ENCODE results near the gene PARP6.

The PARP6 gene

DNA sequence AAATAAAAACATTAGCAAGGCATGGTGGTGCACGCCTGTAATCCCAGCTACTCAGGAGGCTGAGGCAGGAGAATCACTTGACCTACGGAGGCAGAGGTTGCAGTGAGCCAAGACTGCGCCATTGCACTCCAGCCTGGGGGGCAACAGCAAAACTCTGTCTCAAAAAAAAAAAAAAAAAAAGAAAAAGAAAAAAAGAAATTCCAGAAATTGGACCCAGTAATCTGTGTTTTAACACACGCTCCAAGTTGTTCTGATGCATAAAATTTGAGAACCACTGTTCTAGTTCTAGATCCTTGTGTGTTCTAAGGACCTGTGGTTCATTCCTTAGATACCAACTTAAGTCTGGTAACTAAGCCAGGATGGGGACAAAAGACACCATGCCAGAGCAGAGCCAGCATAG, 2.6 kb downstream of the PARP6 start:
- DNase-seq (ENCODE audit: low read depth): no peak
- TF ChIP-seq, protein P1, sequence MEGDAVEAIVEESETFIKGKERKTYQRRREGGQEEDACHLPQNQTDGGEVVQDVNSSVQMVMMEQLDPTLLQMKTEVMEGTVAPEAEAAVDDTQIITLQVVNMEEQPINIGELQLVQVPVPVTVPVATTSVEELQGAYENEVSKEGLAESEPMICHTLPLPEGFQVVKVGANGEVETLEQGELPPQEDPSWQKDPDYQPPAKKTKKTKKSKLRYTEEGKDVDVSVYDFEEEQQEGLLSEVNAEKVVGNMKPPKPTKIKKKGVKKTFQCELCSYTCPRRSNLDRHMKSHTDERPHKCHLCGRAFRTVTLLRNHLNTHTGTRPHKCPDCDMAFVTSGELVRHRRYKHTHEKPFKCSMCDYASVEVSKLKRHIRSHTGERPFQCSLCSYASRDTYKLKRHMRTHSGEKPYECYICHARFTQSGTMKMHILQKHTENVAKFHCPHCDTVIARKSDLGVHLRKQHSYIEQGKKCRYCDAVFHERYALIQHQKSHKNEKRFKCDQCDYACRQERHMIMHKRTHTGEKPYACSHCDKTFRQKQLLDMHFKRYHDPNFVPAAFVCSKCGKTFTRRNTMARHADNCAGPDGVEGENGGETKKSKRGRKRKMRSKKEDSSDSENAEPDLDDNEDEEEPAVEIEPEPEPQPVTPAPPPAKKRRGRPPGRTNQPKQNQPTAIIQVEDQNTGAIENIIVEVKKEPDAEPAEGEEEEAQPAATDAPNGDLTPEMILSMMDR (IDR thresholded peaks at IDR 0.05; ENCODE audit: low read depth, low read length, missing control alignments): no peak
- no peak overlapping the region for H3K4me3 ChIP-seq (ENCODE audit: low read depth, low read length)

DNA sequence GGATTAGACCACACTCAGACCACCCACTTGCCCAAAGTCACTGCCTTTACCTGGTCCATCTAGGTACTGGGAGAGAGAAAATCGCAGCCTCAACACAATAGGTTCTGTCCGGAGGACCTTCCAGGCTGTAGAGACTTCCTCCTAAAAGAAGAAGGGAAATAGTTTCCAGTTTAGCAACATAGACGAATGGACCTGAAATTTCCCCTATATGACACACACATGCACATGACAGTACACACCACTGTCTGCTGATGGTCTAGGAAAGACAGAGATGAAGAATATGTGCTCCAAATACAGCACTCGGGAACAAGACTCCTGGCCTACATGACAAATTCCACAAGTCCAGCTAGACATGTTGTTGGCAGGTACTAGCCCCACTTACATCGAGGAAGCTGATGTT, 7.3 kb downstream of the PARP6 start:
- TF ChIP-seq, protein P1 (IDR thresholded peaks at IDR 0.05; ENCODE audit: low read depth, low read length, missing control alignments): no peak
- no peak overlapping the region for H3K4me3 ChIP-seq (ENCODE audit: low read depth, low read length)
- DNase-seq (ENCODE audit: low read depth): no peak

DNA sequence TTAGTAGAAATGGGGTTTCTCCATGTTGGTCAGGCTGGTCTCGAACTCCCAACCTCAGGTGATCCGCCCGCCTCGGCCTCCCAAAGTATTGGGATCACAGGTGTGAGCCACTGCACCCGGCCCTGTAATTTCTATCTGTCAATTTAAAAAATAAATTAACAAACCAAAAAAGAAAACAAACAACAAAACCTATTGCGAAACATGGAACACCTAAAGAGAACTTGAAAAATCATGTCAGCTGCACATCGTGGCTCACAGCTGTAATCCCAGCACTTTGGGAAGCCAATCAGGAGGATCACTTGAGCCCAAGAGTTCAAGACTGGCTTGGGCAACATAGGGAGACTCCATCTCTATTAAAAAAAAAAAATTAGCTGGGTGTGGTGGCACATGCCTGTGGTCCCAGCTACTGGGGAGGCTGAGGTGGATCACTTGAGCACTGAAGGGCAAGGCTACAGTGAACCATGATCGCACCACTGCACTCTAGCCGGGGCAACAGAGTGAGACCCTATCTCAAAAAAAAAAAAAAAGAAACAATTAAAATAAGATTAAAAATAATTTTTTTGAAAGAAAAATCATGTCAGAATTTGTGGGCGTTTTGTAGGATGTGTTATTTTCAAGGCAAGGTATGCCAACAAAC, 19.6 kb downstream of the PARP6 start:
- TF ChIP-seq, protein P1 (IDR thresholded peaks at IDR 0.05; ENCODE audit: low read depth, low read length, missing control alignments): no peak
- H3K4me3 ChIP-seq (ENCODE audit: low read depth, low read length): no peak overlapping the region
- no peak for DNase-seq (ENCODE audit: low read depth)

DNA sequence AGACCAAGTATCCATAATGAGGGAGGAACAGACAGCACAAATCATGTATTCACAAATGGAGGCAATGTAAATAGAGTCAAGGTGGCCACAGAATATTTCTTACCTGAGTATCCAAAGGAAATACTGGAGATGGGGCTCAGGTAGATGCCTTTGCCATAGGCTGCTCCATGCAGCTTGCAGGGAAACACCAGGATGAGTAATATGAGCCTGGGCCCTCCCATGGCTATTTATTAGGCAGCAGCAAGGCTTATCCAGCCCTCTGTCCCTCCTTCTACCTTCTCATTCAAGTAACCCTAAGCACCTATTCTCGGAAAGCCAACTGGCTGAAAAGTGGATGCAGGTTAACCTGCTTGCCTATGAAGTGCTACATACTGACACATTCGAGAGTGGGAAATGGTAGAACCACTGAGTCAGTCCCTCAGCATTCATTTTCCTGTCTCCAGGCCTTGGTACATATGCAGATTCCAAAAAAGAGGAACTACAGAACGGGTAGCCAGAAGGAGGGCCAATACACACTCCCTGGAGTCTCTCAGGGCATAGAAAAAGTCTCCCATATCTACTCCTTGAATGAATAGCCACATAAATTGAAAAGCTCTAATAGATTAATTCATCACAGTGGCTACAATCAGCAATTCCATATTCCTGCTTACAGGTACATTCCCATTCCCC, 23.1 kb downstream of the PARP6 start:
- TF ChIP-seq, protein P1 (IDR thresholded peaks at IDR 0.05; ENCODE audit: low read depth, low read length, missing control alignments): no peak
- no peak for DNase-seq (ENCODE audit: low read depth)
- no peak overlapping the region for H3K4me3 ChIP-seq (ENCODE audit: low read depth, low read length)

DNA sequence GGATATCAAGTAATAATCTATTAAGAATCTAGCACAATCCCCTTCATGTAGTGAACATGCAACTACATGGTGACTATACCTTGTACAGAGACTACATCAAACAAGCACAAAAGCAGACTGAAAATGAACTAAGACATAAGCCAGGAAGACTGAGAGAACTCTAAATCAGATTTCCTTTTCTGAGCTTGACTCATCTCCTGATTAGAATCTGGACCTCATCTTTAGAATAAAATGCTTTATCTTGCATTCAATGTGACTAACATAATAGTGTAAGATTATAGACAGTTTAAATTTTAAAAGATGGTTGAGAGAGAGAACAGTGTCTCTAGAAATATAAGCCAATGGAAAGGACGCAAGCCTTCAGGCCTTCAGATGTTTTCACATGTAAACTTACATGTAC, 23.8 kb downstream of the PARP6 start:
- H3K4me3 ChIP-seq (ENCODE audit: low read depth, low read length): no peak overlapping the region
- DNase-seq (ENCODE audit: low read depth): no peak
- TF ChIP-seq, protein P1 (IDR thresholded peaks at IDR 0.05; ENCODE audit: low read depth, low read length, missing control alignments): no peak

DNA sequence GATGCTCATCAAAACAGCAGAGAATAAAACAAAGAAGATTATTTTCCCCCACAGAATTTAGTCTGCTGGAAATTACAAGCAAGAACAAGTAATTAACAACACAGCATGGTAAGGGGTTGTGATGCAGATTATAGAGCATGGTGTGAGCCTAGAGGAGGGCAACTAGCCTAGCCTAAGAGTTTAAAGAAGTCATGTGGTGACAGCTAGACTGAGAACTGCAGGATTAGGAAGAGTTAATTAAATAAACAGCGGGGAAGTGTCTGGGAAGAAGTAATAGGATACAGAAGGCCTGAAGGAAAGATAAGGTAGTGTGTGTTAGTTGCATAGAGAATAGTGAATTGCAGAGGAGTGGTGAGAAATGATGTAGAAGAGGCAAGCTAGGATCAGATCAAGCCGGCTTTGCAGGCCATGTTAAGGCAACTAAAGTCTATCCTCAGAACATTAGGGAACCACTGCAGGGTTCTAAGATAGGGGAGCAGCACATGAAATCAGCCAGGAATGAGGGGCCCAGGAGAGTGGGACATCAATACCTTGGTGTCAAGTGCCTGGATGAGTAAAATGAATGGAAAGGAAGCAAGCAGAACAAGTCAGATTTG, 29.5 kb downstream of the PARP6 start:
- no peak for DNase-seq (ENCODE audit: low read depth)
- TF ChIP-seq, protein P1 (IDR thresholded peaks at IDR 0.05; ENCODE audit: low read depth, low read length, missing control alignments): no peak
- H3K4me3 ChIP-seq (ENCODE audit: low read depth, low read length): no peak overlapping the region
